HG02970 (cell line): ENCODE measurements around the gene TSPO.

Experiments
- ATAC-seq: cut with Tn5 transposase; IDR thresholded peaks from one replicate; pipeline ENCODE4 v1.9.1; 2021; ENCODE audit warnings: mild to moderate bottlenecking, moderate library complexity, moderate number of reproducible peaks; ENCODE audit not compliant: unreplicated experiment, low FRiP score

Gene TSPO

DNA sequence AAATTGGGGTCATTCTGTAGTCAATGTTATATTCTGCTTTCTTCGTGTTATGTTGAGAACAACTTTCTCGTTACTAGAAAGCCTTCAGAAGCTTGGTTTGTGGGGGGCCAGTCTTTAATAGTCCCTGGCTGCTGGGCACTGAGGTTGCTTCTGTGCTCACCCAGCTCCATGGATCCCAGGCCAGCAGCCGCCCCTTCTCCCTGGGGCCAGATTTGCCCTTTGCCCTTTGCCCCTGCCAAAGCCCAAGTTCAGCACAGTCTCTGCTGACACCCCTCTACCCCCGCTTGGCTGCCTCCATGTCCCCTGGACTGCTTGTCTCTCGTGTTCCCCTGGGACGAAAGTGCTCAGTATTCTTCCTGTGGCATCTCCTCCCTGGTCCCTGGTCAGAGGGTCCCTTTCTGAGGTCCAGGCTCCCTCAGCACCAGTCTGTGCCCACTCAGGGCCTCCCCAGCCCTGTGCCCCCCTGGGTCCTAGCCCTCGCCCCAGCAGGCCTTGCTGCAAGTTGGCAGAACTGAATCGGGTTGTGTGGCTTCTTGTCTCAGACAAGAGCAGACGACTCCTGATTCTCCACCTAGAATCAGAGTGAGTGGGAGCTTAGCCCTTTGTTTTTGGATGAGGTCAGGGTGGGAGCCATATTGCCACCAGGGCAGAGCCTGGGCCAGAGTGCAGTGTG, 6.7 kb downstream of the TSPO start:
- ATAC-seq: no peak

- no peak for ATAC-seq
Measured at GRCh38 chr22:43158778-43159483, 7.6 kb downstream of the TSPO start.

DNA sequence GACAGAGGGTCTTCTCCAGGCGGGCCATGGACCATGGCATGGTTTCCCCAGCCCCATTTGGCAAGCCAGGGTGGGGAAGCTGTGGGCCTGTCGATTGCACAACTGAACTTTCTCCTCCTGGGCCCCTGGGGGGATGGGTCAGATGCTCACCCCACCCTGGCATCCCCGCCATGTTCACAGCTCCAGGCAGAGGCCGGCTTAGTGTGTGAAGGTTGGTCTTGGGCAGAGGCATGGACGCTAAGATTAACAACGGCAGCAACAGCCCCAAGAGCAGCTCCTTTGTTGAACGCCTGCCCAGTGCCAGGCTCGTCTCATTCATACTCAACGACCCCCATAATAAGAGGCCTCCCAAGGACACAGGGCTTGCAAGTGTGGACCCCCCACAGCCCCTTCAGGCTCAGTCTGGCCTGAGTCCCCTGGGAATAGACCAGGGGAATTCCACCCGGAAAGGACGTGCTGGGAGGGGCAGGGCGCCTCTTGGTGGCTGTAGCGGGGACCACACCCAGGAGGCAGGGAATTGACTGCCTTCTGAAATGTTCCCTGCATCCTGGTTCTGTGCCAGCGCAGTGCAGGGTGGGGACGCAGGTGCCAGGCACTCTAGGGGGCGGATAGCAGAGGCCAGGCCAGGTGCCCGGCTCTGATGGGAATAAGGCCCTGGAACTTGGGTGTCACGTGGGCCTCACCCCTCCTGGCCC, 8.3 kb downstream of the TSPO start:
- no peak for ATAC-seq

DNA sequence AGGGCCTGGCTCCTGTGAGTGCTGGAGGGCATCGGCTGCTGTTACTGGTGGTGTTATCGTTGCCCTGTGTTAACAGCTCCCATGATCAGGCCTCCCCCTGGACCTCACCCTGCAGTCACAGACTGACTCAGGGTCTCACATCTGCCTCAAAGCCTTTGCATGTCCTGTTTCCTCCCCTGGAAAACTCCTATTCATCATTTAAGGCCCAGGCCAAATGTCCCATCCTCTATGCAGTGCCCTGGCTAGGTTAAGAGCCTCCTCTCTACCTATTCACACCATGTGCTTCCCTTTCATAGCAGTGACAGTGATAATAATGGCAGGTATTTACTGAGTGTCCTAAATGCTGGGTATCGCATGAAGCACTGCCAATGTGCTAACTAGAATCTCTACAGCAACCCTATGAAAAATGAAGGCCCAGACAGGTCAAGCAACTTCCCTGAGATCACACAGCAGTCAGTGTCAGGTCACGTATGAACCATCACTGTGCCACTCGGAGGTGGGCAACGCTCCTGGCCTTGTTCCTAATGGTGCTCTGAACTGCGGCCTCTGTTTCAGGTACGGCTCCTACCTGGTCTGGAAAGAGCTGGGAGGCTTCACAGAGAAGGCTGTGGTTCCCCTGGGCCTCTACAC, 9.3 kb downstream of the TSPO start:
- no peak for ATAC-seq

DNA sequence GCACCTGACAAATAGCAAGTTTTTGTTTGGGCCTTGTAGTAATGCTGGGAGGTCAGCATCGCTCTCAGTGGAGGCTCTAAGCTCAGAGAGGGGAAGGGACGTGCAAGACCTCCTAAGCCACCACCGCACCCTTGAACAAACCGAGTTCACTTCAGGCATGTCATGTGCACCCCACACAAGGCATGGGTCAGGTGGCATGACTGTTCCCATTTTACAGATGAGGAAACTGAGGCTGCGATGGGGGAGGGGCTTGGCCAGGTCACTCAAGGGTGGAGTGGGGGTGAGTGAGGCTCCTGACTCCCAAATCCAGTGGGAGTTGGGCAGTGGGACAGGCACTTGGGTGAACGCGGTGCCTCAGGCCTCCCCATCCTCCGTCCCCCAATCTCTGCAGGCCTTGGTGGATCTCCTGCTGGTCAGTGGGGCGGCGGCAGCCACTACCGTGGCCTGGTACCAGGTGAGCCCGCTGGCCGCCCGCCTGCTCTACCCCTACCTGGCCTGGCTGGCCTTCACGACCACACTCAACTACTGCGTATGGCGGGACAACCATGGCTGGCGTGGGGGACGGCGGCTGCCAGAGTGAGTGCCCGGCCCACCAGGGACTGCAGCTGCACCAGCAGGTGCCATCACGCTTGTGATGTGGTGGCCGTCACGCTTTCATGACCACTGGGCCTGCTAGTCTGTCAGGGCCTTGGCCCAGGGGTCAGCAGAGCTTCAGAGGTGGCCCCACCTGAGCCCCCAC, 11.2 kb downstream of the TSPO start:
- ATAC-seq: no peak

DNA sequence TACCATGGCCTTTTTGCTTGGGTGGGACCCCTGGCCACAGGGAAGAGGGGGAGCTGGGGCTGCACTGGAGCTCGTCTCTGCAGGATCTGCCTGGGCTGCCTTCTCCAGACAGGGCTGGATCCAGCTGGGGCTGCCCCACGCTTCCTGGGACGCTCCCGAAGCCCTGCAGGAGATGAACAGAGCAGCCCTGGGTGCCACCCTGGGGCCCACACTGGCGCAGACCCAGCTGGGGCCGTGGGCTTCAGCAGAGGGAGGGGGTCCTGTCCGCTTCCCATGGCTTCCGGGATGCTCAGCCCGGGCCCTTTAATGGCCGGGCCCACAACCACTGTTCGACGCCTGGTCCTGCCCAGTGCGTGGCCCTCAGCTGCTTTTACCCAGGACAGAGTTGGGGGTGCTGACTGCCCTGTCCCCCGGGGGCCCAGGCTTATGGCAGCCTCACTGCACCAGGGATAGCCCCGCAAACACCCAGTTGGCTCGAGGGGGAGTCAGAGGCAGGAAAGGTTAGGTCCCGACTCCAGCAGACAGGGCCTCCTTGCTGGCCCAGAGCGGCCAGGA, 12.0 kb downstream of the TSPO start:
- ATAC-seq: no peak

DNA sequence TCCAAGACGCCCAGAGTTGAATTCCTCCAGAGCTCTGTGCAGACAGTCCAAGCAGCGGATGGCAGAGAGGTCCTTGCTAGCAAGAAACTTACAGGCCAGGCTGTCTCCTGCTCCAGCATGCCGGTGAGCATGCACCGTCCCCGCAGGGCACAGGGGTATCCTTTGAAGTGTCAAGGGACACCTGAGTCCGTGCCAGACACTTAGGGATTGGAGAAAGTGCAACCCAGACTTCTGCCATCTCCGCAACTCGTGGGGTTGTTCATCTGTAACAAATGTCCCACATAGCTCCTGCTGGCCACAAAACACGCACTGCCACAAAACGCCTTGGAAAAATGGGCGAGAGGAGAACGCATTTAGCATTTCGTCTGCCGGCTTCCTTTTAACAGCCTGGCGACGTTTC, 13.3 kb downstream of the TSPO start:
- no peak for ATAC-seq

DNA sequence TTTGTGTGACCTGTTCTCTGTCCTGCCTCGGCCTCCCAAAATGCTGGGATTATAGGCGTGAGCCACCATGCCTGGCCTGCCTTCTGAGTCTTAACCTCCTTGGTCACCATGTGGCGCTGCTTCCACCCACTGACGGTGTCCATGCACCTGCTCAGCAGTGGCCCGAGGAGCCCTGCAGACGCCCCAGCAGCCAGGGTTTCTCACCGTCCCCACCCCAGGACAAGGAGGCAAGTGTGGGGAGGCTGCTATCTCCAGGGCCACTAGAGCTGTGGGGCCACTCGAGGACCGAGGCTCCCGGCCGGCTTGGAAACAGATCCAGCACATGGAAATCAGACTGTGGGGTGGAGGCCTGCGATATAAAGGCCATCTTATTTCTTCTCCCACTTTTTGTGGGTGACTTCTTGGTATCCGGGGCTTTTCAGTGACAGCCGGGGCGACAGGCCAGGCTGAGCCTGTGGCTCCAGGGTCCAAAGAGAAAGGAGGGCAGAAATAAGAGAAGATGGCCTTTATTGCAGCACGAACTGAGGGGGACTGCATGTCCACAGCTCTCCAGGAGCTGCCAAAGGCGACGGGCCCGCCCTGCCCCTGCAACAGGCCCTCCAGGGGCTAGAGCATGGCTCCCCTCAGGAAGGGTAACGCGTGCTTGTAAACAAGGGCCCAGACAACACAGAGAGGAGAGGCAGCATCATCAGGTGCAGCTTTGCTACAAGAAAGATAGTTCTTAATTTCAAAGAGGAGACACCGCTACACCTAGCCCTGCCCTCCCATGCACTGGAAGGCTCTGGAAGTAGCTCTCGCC, 15.0 kb downstream of the TSPO start:
- no peak for ATAC-seq

- no peak for ATAC-seq
Measured at GRCh38 chr22:43167001-43167589, 15.7 kb downstream of the TSPO start.

GRCh38 chr22:43168471-43169309, 17.3 kb downstream of the TSPO start:
- ATAC-seq: no peak

DNA sequence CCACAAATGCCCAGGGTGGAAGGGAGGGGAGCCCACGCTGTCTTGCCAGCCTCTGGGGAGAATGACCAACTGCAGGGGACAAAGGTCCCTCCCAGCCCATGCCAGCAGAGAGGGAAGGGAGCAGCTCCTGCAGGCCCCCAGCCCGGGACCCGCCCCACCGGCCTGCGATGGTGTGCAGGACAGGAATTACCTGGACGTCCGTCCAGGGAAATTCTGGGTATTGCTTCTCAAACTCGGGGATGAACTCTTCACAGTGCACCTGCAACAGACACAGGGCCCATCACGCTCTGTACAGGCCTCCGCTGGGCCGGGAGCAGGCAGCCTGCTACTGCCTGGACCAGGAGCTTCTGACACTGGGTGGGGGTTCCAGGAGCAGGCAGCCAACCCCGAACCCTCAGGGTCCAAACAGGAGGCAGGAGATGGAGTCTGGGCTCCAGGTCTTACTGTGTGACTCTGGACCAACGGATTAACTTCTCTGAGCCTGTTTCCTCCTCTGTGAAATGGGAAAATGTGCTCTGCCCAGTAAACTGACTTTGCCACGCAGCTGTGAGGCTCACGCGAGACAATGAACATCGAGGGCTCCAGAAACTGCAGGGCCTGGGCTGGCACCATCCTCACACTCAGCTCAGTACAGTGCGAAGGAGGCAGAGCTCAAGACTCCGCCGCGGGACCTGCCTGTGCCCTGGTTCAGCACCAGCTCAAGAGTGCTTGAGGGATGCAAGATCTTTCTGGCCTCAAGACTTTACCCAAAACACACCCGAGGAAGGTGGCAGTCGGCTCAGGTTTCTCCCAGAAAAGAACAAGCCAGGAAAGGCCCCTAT, 18.2 kb downstream of the TSPO start:
- no peak for ATAC-seq

- no peak for ATAC-seq
Measured at GRCh38 chr22:43170131-43170480, 18.7 kb downstream of the TSPO start.

DNA sequence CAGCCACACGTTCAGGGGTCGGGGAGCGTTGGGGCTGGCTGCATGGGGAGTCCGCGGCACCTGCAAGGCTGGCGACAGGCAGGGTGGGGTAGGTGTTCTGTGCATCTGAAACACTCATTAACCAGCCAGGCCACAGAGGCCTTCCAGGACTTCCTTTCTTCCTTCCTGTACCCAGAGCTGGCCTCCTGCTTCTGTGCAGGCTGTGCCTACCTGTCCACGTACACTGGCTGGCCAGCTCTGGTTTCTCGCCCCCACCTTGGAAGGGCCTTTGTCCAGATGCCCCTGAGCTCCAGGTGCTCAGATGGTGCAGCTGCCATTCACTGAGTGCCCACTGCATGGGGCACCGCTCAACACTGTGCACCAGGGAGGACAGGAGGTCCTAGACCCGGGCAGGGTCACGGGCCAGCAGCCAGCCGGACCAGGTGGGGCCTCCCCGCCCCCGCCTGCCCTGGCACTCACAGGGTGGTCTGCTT, 19.7 kb downstream of the TSPO start:
- no peak for ATAC-seq

DNA sequence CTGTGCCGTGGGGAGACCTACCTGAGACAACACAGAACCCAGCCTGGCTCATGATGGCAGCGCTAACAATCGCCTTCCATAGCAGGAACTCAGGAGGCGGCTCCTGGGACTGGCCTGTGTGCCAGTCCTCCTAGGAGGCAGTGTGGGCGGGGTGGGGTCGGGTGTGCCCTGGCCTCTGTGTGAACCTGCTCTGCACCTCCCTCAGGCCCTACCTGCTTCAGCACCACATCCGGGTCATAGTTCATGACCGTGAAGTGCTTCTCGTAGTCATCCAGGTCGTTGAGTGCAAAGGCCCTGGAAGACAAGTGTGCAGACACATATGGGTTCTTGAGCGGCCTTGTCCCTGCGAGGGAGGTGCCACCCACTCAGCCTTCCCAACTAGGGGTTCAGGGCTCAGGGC, 20.2 kb downstream of the TSPO start:
- no peak for ATAC-seq

DNA sequence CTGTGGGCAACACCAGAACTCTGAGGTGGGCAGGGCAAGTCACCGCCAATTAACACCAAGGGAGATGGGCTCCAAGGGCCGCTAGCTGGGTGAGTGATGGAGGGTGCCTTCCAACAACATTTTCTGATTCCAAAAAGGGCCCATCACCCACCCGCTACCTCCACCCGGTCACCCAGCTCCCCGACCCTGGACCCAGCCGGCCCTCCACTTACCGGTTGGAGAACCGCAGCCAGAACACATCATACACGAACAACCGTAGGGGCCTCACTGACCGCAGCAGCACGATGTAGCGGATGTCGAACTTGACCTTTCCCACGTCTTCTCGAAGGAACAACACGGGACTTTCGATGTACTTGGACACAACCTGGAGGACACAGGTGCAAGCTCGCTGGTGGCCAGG, 20.8 kb downstream of the TSPO start:
- ATAC-seq: no peak

DNA sequence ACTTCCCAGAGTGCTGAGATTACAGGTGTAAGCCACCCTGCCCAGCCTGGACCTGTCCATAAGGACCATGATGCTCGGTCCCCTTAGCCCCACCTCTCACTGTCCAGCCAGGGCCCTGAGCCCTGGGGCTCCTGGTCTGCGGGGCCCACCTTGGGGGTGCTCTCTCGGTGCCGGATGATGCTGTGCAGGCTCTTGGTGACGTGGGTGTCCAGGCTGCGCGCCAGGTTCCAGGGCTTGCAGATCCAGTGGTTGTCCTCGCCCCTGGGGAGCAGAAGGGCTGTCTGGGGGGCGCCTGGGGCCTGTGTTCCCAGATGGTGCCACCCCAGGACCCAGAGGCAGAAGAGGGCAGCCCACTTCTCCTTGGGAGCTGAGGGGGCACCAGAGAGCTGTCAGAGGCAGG, 22.2 kb downstream of the TSPO start:
- no peak for ATAC-seq

- no peak for ATAC-seq
Measured at GRCh38 chr22:43173976-43174720, 22.8 kb downstream of the TSPO start.
